HCT116 (cell line): ENCODE data around the gene C2CD2. TPM values are rescaled to one million over a fixed set of nuclear protein-coding genes. Genes with fewer than 3 reads are reported as not detected.

ENCODE experiments used
- ATAC-seq: fragments of 200-7000 bp; cut with Tn5 transposase; 2 replicates; pipeline ENCODE4 v1.9.1; 2020; ENCODE audit warnings: mild to moderate bottlenecking, moderate library complexity
- BruUV-seq: library from RNA; stranded (reverse); fragments of 400-500 nt; replicated peaks from 2 replicates; lab custom pipeline; 2021; lab: Mats Ljungman, UMichigan
- CTCF ChIA-PET: fragments of 300-600 bp; sonication (Branson Sonifier 250); formaldehyde crosslinking; loops from one replicate; lab custom pipeline; 2021; ENCODE audit warnings: antibody characterized with exemption; lab: Charles Lee
- POLR2A ChIA-PET: fragments of 300-600, 350-600 bp; sonication (Branson Sonifier 250); formaldehyde crosslinking; loops from one replicate; lab custom pipeline; 2021; ENCODE audit warnings: antibody characterized with exemption; lab: Charles Lee
- RAD21 ChIA-PET, 2 experiments: fragments of 300-600 bp; sonication (Branson Sonifier 250); formaldehyde crosslinking; loops; one replicate each; lab custom pipeline; 2023; ENCODE audit warnings: low total read pairs in 2 of 2; ENCODE audit not compliant: uncharacterized antibody in 2 of 2, unreplicated experiment in 2 of 2, low non-redundant PET in 1 of 2; lab: Charles Lee
- DNase-seq: peaks from one replicate; pipeline ENCODE4 v3.0.0-alpha.2; 2010; ENCODE audit warnings: low read depth, low spot score
- H2AFZ ChIP-seq: fragments of 200-600 bp; shearing (Covaris generic), sonication (generic); 2 replicates; pipeline ENCODE4 v1.6.1; 2017; ENCODE audit warnings: low read depth, mixed run types, mixed read lengths, antibody characterized with exemption, low read length; ENCODE audit not compliant: poor library complexity, severe bottlenecking
- H3K27ac ChIP-seq: 2 replicates; pipeline ENCODE4 v1.5.1; 2012; ENCODE audit warnings: low read depth, low read length
- H3K27me3 ChIP-seq: fragments of 200-600 bp; sonication (generic); 2 replicates; pipeline ENCODE4 v1.6.1; 2016; ENCODE audit warnings: mixed run types, low read length, mixed read lengths; ENCODE audit not compliant: insufficient read depth
- H3K36me3 ChIP-seq, 2 experiments: fragments of 200-500 bp in 1 of 2; fragments of 200-600 bp in 1 of 2; sonication (Bioruptor generic) in 1 of 2; sonication (generic) in 1 of 2; 2 replicates each; pipeline versions ENCODE4 v1.5.1 to v1.6.1; 2014 to 2016; ENCODE audit warnings: low read length in 2 of 2, inconsistent platforms in 1 of 2, mixed read lengths in 1 of 2, mixed run types in 1 of 2; ENCODE audit not compliant: insufficient read depth in 2 of 2, control insufficient read depth in 1 of 2
- H3K4me1 ChIP-seq, 2 experiments: fragments of 200-600 bp in 1 of 2; sonication (generic) in 1 of 2; 2 replicates each; pipeline versions ENCODE4 v1.5.1 to v1.6.1; 2012 to 2017; ENCODE audit warnings: low read length in 2 of 2, inconsistent platforms in 1 of 2, mild to moderate bottlenecking in 1 of 2, mixed read lengths in 1 of 2, mixed run types in 1 of 2, moderate library complexity in 1 of 2; ENCODE audit not compliant: insufficient read depth in 2 of 2, control insufficient read depth in 1 of 2
- H3K4me2 ChIP-seq: fragments of 200-600 bp; sonication (generic); 2 replicates; pipeline ENCODE4 v1.6.1; 2017; ENCODE audit warnings: mixed run types, low read length, mixed read lengths
- H3K4me3 ChIP-seq, 2 experiments: fragments of 200-600 bp in 1 of 2; sonication (generic) in 1 of 2; replicated peaks in 1 of 2; 2 replicates each; pipeline ENCODE4 v1.5.1; 2011 to 2016; ENCODE audit warnings: low read length in 2 of 2, control low read depth in 1 of 2, low read depth in 1 of 2, mild to moderate bottlenecking in 1 of 2, mixed read lengths in 1 of 2, mixed run types in 1 of 2
- H3K79me2 ChIP-seq: fragments of 200-600 bp; sonication (generic); 2 replicates; pipeline ENCODE4 v1.6.1; 2017; ENCODE audit warnings: mild to moderate bottlenecking, mixed run types, low read length, moderate library complexity, mixed read lengths; ENCODE audit not compliant: insufficient read depth
- H3K9ac ChIP-seq: fragments of 200-600 bp; sonication (generic); 2 replicates; pipeline ENCODE4 v1.6.1; 2016; ENCODE audit warnings: low read length, mixed read lengths
- H3K9me2 ChIP-seq: fragments of 200-600 bp; sonication (generic), shearing (Covaris generic); 2 replicates; pipeline ENCODE4 v1.6.1; 2017; ENCODE audit warnings: mixed run types, mild to moderate bottlenecking, moderate library complexity; ENCODE audit not compliant: insufficient read depth
- H3K9me3 ChIP-seq, 2 experiments: fragments of 200-500 bp in 1 of 2; fragments of 200-600 bp in 1 of 2; sonication (Bioruptor generic) in 1 of 2; sonication (generic) in 1 of 2; 2 replicates each; pipeline ENCODE4 v1.6.1; 2014 to 2017; ENCODE audit warnings: low read length in 2 of 2, mixed read lengths in 2 of 2, inconsistent platforms in 1 of 2, low read depth in 1 of 2, mild to moderate bottlenecking in 1 of 2, mixed run types in 1 of 2, moderate library complexity in 1 of 2; ENCODE audit not compliant: control insufficient read depth in 1 of 2, insufficient read depth in 1 of 2
- H4K20me1 ChIP-seq: fragments of 200-600 bp; sonication (generic), shearing (Covaris generic); 2 replicates; pipeline ENCODE4 v1.6.1; 2017; ENCODE audit warnings: mixed run types, mild to moderate bottlenecking, moderate library complexity; ENCODE audit not compliant: insufficient read depth
- CBX3 ChIP-seq: IDR thresholded peaks from 2 replicates; pipeline ENCODE4 v1.6.1; 2012; ENCODE audit warnings: low read depth
- CEBPB ChIP-seq: IDR thresholded peaks from 2 replicates; pipeline ENCODE4 v1.6.1; 2012; ENCODE audit warnings: low read depth
- EGR1 ChIP-seq: IDR thresholded peaks from 2 replicates; pipeline ENCODE4 v1.6.1; 2012; ENCODE audit warnings: low read depth
- ELF1 ChIP-seq: IDR thresholded peaks from 2 replicates; pipeline ENCODE4 v1.6.1; 2012; ENCODE audit warnings: low read depth, borderline replicate concordance
- EZH2 ChIP-seq: fragments of 200-600 bp; sonication (generic); IDR thresholded peaks from 2 replicates; pipeline ENCODE4 v1.6.1; 2017; ENCODE audit warnings: antibody characterized with exemption, mixed run types
- JUND ChIP-seq: IDR thresholded peaks from 2 replicates; pipeline ENCODE4 v1.6.1; 2012
- RAD21 ChIP-seq: IDR thresholded peaks from 2 replicates; pipeline ENCODE4 v1.6.1; 2012; ENCODE audit warnings: low read depth, mild to moderate bottlenecking
- SIN3A ChIP-seq: IDR thresholded peaks from 2 replicates; pipeline ENCODE4 v1.6.1; 2012; ENCODE audit warnings: low read depth
- TCF7L2 ChIP-seq: IDR thresholded peaks from 2 replicates; pipeline ENCODE4 v1.7.0; 2011; ENCODE audit warnings: borderline replicate concordance, inconsistent platforms; ENCODE audit not compliant: insufficient read depth, insufficient read length; ENCODE audit errors: extremely low read depth
- YY1 ChIP-seq: IDR thresholded peaks from 2 replicates; pipeline ENCODE4 v1.6.1; 2011; ENCODE audit warnings: low read length, low read depth, moderate library complexity, mild to moderate bottlenecking; ENCODE audit not compliant: insufficient replicate concordance; ENCODE audit errors: extremely low read depth
- ZFX ChIP-seq: fragments of 450-650 bp; IDR thresholded peaks from 2 replicates; pipeline ENCODE4 v1.6.1; 2017
- intact Hi-C: fragments of 100-400 bp; cut with micrococcal nuclease; formaldehyde crosslinking; loops from 2 replicates; pipeline ENCODE4 v1.10.0; 2022
- total RNA-seq: library from RNA; stranded (reverse); gene quantifications from one replicate; pipeline ENCODE4 v1.2.1, GENCODE V29; 2021; ENCODE audit not compliant: unreplicated experiment
- TF ChIP-seq, protein P1 (sequence below), 3 experiments: fragments of 200-600 bp in 1 of 3; sonication (generic) in 1 of 3; IDR thresholded peaks in 2 of 3; conservative IDR thresholded peaks in 1 of 3; 2 replicates each; pipeline ENCODE4 v1.5.1; 2012 to 2017; ENCODE audit warnings: low read depth in 2 of 3, low read length in 2 of 3, antibody characterized with exemption in 1 of 3, borderline replicate concordance in 1 of 3, control low read depth in 1 of 3, mild to moderate bottlenecking in 1 of 3, mixed read lengths in 1 of 3, mixed run types in 1 of 3, moderate library complexity in 1 of 3; ENCODE audit not compliant: insufficient read depth in 1 of 3
- TF ChIP-seq, protein P2 (sequence below): IDR thresholded peaks from 2 replicates; pipeline ENCODE4 v1.6.1; 2012; ENCODE audit warnings: low read depth
- TF ChIP-seq, protein P3 (sequence below): IDR thresholded peaks from 2 replicates; pipeline ENCODE4 v1.6.1; 2011; ENCODE audit warnings: mild to moderate bottlenecking, low read length, moderate library complexity; ENCODE audit not compliant: insufficient replicate concordance; ENCODE audit errors: extremely low read depth
- TF ChIP-seq, protein P4 (sequence below): IDR thresholded peaks from 2 replicates; pipeline ENCODE4 v1.6.1; 2012

The C2CD2 gene
- total RNA-seq, 1 experiment from 2014 or later, result 22.0 TPM

DNA sequence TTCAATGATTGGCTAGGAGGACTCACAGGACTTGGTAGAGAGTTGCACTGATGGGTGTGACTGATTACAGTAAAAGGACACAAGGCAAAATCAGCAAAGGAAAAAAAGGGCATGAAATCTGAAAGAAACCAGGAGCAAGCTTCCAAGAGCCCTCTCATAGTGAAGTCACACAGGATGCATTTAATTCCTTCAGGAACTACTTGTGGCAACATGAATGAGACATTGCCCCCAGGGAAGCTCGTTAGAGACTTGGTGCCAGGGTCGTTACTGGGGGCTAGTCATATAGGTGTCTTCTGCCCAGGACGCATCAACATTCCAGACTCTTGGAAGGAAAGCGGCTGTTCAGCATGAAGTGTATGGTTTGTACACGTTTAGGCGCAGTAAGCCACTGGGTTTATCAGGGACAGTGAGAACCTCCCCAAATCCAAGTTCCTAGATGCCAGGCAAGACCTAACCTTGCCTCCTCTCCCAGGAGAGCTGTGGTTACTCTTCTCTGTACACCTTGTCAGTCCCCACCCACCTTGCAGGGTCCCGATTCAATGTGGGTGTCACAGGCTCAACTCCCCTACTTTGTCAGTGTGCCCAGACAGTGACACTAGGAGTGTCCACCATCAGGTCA is 26.0 kb upstream of the C2CD2 start:
- ATAC-seq (no peak), DNase-seq (no peak)
- no TSS peak for BruUV-seq
- CTCF ChIA-PET, result no interaction called here
- Histone ChIP-seq H2AFZ (no peak overlapping the region), H3K27ac (no peak overlapping the region), H3K9me2 (no peaks in the 10 kb centered on the region), H4K20me1 (no peaks in the 10 kb centered on the region), H3K4me1 (no peaks in the 10 kb centered on the region), H3K9ac (no peak overlapping the region), H3K27me3 (no peaks in the 10 kb centered on the region), H3K36me3 (no peaks in the 10 kb centered on the region), H3K4me2 (no peak overlapping the region), H3K79me2 (no peaks in the 10 kb centered on the region), H3K9me3 (0 out of 4 replicates have a peak, but pooled peaks cover 0 to 10% of the 10 kb centered on the region in 2 experiments), H3K4me3 (no peak overlapping the region)
- intact Hi-C loops, result no loop called here
- RAD21 ChIA-PET, result no interaction called here
- TF ChIP-seq, protein P1, sequence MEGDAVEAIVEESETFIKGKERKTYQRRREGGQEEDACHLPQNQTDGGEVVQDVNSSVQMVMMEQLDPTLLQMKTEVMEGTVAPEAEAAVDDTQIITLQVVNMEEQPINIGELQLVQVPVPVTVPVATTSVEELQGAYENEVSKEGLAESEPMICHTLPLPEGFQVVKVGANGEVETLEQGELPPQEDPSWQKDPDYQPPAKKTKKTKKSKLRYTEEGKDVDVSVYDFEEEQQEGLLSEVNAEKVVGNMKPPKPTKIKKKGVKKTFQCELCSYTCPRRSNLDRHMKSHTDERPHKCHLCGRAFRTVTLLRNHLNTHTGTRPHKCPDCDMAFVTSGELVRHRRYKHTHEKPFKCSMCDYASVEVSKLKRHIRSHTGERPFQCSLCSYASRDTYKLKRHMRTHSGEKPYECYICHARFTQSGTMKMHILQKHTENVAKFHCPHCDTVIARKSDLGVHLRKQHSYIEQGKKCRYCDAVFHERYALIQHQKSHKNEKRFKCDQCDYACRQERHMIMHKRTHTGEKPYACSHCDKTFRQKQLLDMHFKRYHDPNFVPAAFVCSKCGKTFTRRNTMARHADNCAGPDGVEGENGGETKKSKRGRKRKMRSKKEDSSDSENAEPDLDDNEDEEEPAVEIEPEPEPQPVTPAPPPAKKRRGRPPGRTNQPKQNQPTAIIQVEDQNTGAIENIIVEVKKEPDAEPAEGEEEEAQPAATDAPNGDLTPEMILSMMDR (IDR thresholded peaks at IDR 0.05 in 2 of 3, conservative IDR thresholded peaks at IDR 0.05 in 1 of 3; ENCODE audit: borderline replicate concordance in 1 of 3, insufficient read depth in 1 of 3, low read depth in 2 of 3, low read length in 2 of 3), result no peak
- TF ChIP-seq CEBPB, result no peak
- no peak for TF ChIP-seq TCF7L2
- no peak for TF ChIP-seq SIN3A
- TF ChIP-seq, protein P2, sequence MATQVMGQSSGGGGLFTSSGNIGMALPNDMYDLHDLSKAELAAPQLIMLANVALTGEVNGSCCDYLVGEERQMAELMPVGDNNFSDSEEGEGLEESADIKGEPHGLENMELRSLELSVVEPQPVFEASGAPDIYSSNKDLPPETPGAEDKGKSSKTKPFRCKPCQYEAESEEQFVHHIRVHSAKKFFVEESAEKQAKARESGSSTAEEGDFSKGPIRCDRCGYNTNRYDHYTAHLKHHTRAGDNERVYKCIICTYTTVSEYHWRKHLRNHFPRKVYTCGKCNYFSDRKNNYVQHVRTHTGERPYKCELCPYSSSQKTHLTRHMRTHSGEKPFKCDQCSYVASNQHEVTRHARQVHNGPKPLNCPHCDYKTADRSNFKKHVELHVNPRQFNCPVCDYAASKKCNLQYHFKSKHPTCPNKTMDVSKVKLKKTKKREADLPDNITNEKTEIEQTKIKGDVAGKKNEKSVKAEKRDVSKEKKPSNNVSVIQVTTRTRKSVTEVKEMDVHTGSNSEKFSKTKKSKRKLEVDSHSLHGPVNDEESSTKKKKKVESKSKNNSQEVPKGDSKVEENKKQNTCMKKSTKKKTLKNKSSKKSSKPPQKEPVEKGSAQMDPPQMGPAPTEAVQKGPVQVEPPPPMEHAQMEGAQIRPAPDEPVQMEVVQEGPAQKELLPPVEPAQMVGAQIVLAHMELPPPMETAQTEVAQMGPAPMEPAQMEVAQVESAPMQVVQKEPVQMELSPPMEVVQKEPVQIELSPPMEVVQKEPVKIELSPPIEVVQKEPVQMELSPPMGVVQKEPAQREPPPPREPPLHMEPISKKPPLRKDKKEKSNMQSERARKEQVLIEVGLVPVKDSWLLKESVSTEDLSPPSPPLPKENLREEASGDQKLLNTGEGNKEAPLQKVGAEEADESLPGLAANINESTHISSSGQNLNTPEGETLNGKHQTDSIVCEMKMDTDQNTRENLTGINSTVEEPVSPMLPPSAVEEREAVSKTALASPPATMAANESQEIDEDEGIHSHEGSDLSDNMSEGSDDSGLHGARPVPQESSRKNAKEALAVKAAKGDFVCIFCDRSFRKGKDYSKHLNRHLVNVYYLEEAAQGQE, result no peak
- TF ChIP-seq, protein P3, sequence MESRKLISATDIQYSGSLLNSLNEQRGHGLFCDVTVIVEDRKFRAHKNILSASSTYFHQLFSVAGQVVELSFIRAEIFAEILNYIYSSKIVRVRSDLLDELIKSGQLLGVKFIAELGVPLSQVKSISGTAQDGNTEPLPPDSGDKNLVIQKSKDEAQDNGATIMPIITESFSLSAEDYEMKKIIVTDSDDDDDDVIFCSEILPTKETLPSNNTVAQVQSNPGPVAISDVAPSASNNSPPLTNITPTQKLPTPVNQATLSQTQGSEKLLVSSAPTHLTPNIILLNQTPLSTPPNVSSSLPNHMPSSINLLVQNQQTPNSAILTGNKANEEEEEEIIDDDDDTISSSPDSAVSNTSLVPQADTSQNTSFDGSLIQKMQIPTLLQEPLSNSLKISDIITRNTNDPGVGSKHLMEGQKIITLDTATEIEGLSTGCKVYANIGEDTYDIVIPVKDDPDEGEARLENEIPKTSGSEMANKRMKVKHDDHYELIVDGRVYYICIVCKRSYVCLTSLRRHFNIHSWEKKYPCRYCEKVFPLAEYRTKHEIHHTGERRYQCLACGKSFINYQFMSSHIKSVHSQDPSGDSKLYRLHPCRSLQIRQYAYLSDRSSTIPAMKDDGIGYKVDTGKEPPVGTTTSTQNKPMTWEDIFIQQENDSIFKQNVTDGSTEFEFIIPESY, result no peak
- TF ChIP-seq YY1, result no peak
- no peak for TF ChIP-seq ZFX
- TF ChIP-seq RAD21, result no peak
- TF ChIP-seq, protein P4, sequence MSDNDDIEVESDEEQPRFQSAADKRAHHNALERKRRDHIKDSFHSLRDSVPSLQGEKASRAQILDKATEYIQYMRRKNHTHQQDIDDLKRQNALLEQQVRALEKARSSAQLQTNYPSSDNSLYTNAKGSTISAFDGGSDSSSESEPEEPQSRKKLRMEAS, result no peak
- no peak for TF ChIP-seq JUND
- TF ChIP-seq ELF1, result no peak
- TF ChIP-seq EZH2, result no peak
- no peak for TF ChIP-seq EGR1
- TF ChIP-seq CBX3, result no peak
- POLR2A ChIA-PET, result no interaction called here
